GM18498 (cell line): Measurements from ENCODE around the gene FLYWCH1.

Experiments used
- ATAC-seq: cut with Tn5 transposase; IDR thresholded peaks from one replicate; pipeline ENCODE4 v1.9.1; 2021; ENCODE audit warnings: mild to moderate bottlenecking, moderate library complexity; ENCODE audit not compliant: unreplicated experiment

FLYWCH1 gene

GRCh38 chr16:2968738-2969544 is 57.2 kb downstream of the FLYWCH1 start, which contains the start of gene PAQR4:
Gene PAQR4, plus strand, starts transcription at chr16:2969348. Its CDS starts 327 bp downstream, at chr16:2969675.
- peak; percentile 78 for ATAC-seq

- ATAC-seq = peak; percentile 40
Observed at GRCh38 chr16:2969545-2970521, 58.1 kb downstream of the FLYWCH1 start.

- no peak for ATAC-seq
Observed at GRCh38 chr16:2970563-2970962, 58.8 kb downstream of the FLYWCH1 start.

GRCh38 chr16:2971134-2971984 is 59.6 kb downstream of the FLYWCH1 start:
- ATAC-seq = no peak

- no peak for ATAC-seq
Observed at GRCh38 chr16:2971985-2972784, 60.5 kb downstream of the FLYWCH1 start.

- ATAC-seq = no peak
Observed at GRCh38 chr16:2973093-2973492, 61.4 kb downstream of the FLYWCH1 start.

- ATAC-seq = no peak
Observed at GRCh38 chr16:2973605-2974318, 62.0 kb downstream of the FLYWCH1 start.

GRCh38 chr16:2974319-2975056 is 62.8 kb downstream of the FLYWCH1 start:
- ATAC-seq = no peak

GRCh38 chr16:2975161-2975795 is 63.5 kb downstream of the FLYWCH1 start:
- ATAC-seq = no peak

GRCh38 chr16:2976201-2976600 is 64.5 kb downstream of the FLYWCH1 start:
- no peak for ATAC-seq

GRCh38 chr16:2976673-2977072 is 64.9 kb downstream of the FLYWCH1 start:
- ATAC-seq = no peak

GRCh38 chr16:2977440-2977839 is 65.7 kb downstream of the FLYWCH1 start:
- ATAC-seq = no peak

- ATAC-seq = no peak
Observed at GRCh38 chr16:2979669-2980226, 68.0 kb downstream of the FLYWCH1 start.

GRCh38 chr16:2980227-2981176 is 68.8 kb downstream of the FLYWCH1 start, which contains the start of gene PKMYT1:
Gene PKMYT1, minus strand, starts transcription at chr16:2980446. Its CDS starts 789 bp downstream, at chr16:2979657.
- peak; percentile 82 for ATAC-seq

- no peak for ATAC-seq
Observed at GRCh38 chr16:2981177-2981898, 69.6 kb downstream of the FLYWCH1 start.

GRCh38 chr16:2981899-2982250 is 70.1 kb downstream of the FLYWCH1 start:
- no peak for ATAC-seq
